Mucosa of descending colon (tissue), 3 donors: ENCODE data around the gene MEG3. TPM values are rescaled to one million over a fixed set of nuclear protein-coding genes. Genes with fewer than 3 reads are reported as not detected.

Experiments used
- ATAC-seq: fragments of 200-7000 bp; cut with Tn5 transposase; one replicate; pipeline ENCODE4 v1.9.1; 2020; ENCODE audit warnings: mild to moderate bottlenecking, moderate library complexity
- DNase-seq, 3 donors: peaks; one replicate each; pipeline ENCODE4 v3.0.0-alpha.2; 2020
- H3K36me3 ChIP-seq: fragments of 200-600 bp; one replicate; pipeline ENCODE4 v1.8.0; 2021; ENCODE audit warnings: low read depth, mild to moderate bottlenecking
- H3K4me1 ChIP-seq: fragments of 200-600 bp; one replicate; pipeline ENCODE4 v1.8.0; 2021; ENCODE audit warnings: low read depth, mild to moderate bottlenecking
- H3K4me3 ChIP-seq: fragments of 200-600 bp; one replicate; pipeline ENCODE4 v1.8.0; 2021; ENCODE audit warnings: mild to moderate bottlenecking
- H3K9me3 ChIP-seq: fragments of 200-600 bp; one replicate; pipeline ENCODE4 v1.8.0; 2021; ENCODE audit warnings: mild to moderate bottlenecking
- CTCF ChIP-seq: fragments of 200-600 bp; IDR thresholded peaks from one replicate; pipeline ENCODE4 v1.8.0; 2022; ENCODE audit warnings: antibody characterized with exemption, mild to moderate bottlenecking
- intact Hi-C, 2 donors: fragments of 100-400 bp; cut with DNase I in 1 of 2; cut with micrococcal nuclease in 1 of 2; formaldehyde crosslinking; loops; one replicate each; pipeline versions ENCODE4 v1.11.0 to v1.11.1; 2022; cut with DNase I, micrococcal nuclease
- total RNA-seq, 3 donors: library from RNA; stranded (reverse); fragmentation: NEBNext Ultra II Directional in 2 of 3; extraction: Animal tissue kit (Norgen Biotek cat#: 25700) in 2 of 3; gene quantifications; one replicate each; pipeline versions ENCODE4 v1.2.1 to v1.2.4, GENCODE V29; 2021 to 2023
- donor health status: DM: no; HTN: no; CAD: no; lungs with moderate emphysema.
- donor health status: DM: no; HTN: no; CAD: no.
- donor health status: DM: no; HTN: yes; CAD: no.

MEG3 gene
- total RNA-seq, 3 donors from 2014 or later: 13.8 to 32.2 (median 16.4) TPM

- TF ChIP-seq CTCF: no peak
- no peaks in the 10 kb centered on the region for H3K36me3 ChIP-seq
- no peak for ATAC-seq
- DNase-seq: no peak
- no peaks in the 10 kb centered on the region for H3K9me3 ChIP-seq
- H3K4me1 ChIP-seq: peaks cover 4% of the 10 kb centered on the region
- no peak overlapping the region for H3K4me3 ChIP-seq
- intact Hi-C loops: no loop called here
Measured at GRCh38 chr14:100890061-100890850, 64.3 kb downstream of the MEG3 start.

GRCh38 chr14:100891051-100891450 is 65.1 kb downstream of the MEG3 start:
- ATAC-seq: no peak
- H3K4me1 ChIP-seq: peaks cover 4% of the 10 kb centered on the region
- H3K4me3 ChIP-seq: no peak overlapping the region
- no peaks in the 10 kb centered on the region for H3K36me3 ChIP-seq
- TF ChIP-seq CTCF: no peak
- intact Hi-C loops: no loop called here
- no peak for DNase-seq
- H3K9me3 ChIP-seq: no peaks in the 10 kb centered on the region

- DNase-seq (no peak), ATAC-seq (no peak)
- Histone ChIP-seq H3K4me1 (peaks cover 4% of the 10 kb centered on the region), H3K36me3 (no peaks in the 10 kb centered on the region), H3K9me3 (no peaks in the 10 kb centered on the region), H3K4me3 (no peak overlapping the region)
- no peak for TF ChIP-seq CTCF
- intact Hi-C loops: no loop called here
Measured at GRCh38 chr14:100891501-100892445, 65.9 kb downstream of the MEG3 start.

- no peak for TF ChIP-seq CTCF
- Histone ChIP-seq H3K4me1 (peaks cover 4% of the 10 kb centered on the region), H3K4me3 (no peak overlapping the region), H3K9me3 (no peaks in the 10 kb centered on the region), H3K36me3 (no peaks in the 10 kb centered on the region)
- ATAC-seq (no peak), DNase-seq (no peak)
- intact Hi-C loops: no loop called here
Measured at GRCh38 chr14:100892496-100893227, 66.7 kb downstream of the MEG3 start.

GRCh38 chr14:100893228-100893601 is 67.3 kb downstream of the MEG3 start:
- ATAC-seq: no peak
- Histone ChIP-seq H3K36me3 (no peaks in the 10 kb centered on the region), H3K9me3 (no peaks in the 10 kb centered on the region), H3K4me3 (no peak overlapping the region), H3K4me1 (peaks cover 4% of the 10 kb centered on the region)
- no peak for DNase-seq
- intact Hi-C loops: no loop called here
- no peak for TF ChIP-seq CTCF
